GM19193 (cell line): ENCODE results near the gene PTX4.

ENCODE experiments used
- POLR2A ChIP-seq: IDR thresholded peaks from 4 replicates; pipeline ENCODE4 v1.6.1; 2011; ENCODE audit not compliant: insufficient read depth, insufficient read length; ENCODE audit errors: extremely low read depth

The PTX4 gene

DNA sequence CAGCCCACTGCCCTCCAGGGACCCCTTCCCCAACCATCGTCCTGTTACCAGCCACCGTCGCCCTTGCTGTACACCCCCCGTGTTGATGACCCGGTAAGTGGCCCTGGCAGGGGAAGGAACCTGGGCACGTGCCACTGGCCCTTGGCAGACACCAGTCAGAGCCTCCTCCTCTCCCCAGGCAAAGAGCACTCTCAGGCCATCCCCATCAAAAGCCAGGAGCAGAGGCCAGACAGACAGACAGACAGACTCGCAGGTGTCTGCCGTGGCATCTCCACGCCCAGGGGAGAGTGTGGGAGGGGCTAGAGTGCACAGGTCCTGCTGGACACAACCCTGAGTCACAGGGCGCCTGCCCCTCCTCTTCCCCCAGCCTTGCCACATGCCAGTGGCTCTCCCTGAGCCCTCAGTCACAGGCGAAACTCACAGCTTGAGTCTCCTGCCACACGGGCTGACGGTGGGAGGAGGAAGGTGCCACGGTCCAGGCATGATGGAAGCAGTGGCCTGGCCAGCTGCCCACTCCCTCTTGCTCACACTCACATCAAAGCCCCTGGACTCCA is 21.7 kb downstream of the PTX4 start:
- TF ChIP-seq POLR2A: no peak

DNA sequence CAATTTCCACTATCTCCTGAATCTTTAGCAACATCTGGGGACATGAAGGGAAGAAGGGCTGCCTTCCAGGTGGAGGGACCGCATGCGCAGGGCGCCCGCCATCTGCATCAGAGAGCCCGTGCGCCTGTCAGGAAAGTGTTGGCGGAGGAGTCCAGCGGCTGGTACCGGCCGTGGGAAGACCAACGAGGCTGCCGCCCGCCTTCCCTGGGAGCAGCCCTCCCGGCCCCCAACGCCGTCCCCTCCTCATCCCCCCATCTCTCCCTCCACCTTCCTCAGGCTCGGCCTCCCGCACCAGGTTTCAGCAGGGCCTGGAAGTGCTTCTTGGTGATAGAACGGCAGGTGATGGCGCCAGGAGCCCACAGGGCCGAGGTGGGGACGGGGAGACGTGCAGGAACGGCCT is 22.7 kb downstream of the PTX4 start:
- no peak for TF ChIP-seq POLR2A

DNA sequence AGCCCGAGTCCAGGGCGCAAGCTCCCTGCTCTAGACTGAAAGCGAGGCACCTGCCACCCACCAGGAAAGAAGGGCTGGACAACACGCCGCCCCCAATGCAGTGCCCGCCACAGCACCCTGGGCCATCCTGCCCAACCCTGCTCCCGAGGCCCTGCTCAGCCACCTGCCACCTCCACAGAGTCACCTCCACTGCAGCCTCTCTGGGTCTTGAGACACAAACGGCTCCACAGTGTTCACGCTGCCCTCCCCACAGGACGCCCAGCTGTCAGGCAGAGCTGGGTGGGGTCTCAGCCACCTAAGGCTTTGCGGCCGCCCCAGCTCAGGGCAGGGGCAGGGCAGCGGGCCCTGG is 23.2 kb downstream of the PTX4 start:
- no peak for TF ChIP-seq POLR2A

DNA sequence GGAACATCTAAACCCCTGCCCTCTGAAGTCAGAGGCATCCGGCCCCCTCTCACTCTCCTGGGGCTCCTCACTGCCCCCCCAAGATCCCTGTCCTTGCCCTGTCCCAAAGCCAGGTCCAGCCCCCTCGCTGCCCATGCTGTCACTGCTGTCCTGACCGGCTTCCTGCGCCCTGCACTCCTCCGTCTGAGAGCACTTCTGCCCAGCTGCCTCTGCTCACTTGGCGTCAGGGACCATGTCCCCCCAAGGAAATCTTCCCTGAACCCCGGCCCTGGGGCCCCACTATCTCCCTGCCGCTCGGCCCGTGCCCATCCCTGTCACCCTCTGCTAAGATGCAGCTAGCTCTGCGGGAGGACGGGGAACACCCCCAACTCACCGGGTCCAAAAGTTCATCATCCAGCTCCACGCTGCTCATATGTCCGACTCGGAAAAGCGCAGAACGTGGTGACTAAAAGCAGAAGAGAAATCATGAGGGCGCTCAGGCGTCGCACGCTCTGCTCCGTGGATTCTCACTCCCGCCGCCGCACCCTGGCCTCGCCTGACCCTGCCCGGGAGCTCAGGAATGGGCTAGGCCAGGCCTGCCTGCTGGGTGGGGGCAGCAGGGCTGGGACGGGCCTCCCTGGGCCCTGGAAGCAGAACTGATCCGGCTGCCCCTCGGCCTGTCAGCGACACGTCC is 23.7 kb downstream of the PTX4 start:
- no peak for TF ChIP-seq POLR2A

DNA sequence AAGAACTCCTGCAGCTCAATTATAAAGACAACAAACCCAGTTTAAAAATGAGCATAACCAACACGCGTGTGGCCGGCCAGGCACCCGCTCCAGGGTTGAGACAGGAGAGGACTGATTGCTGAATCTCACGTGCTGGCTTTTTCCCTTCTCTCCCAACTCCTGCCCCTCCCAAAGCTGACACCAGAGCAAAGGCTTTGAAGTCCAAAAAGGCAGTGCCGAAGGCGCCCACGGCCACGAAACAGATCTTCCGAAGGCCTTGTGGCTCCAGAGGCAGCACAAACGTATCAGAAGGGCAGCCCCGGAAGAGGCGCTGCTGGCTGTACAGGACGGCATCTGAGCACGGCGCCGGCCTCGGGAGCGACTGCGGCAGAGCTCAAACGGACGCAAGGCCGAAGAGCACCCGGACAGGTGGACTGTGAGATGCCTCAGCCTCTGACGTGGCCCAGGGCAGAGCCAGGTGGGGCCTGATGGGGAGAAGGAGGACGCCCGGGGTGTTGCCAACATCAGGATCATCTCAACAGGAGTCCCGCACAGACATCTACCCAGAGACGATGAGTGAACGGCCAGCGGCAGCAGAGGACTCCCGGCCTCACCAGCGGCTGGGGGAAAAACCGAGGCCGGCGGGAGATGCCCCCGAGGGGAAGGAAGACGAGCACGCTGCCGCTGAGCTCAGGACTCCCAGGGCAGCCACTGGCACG is 24.4 kb downstream of the PTX4 start:
- no peak for TF ChIP-seq POLR2A

DNA sequence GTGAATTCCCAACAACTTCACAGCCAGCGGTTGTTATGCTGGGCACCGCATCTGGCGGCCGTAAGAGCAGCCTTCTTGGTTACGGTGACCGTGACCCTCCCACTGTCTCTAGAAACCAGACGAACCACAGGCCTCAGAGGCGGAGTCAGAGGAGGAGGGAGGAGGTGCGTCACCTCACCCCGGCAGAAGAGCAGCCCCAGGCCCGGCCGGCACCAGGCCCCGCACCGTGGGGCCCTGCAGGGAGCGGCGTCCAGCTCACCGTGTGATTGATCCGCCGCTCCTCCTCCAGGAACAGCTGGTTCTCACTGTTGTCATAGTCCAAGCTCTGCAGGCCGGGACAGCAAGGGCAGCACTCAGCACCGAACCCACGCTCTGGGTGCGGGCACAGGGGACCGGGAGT is 27.6 kb downstream of the PTX4 start:
- TF ChIP-seq POLR2A: no peak

DNA sequence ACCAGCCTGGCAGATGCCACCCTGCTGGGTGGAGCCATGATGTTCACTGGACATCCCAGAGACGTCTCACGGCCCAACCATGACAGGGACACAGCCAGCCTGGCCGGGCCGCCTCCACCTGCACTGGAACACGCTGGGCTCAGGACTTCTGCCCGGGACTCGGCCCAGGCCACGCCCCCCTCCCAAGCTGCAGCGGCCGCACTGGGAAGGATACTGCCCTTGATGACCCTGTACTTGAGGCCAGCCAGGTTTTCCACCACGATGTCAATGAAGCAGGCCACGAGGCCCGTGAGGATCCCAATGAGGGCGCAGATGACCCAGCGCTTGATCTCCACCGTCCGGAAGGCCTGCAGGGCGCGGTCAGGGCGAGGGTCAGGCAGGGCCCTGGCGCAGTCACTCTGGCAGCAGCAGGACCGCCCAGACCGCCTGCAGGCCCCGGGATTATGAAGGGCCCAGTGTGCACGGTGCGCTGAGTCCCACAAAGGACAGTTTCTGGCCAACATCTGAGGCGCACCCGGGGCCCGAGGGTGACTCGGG is 28.1 kb downstream of the PTX4 start:
- TF ChIP-seq POLR2A: no peak

DNA sequence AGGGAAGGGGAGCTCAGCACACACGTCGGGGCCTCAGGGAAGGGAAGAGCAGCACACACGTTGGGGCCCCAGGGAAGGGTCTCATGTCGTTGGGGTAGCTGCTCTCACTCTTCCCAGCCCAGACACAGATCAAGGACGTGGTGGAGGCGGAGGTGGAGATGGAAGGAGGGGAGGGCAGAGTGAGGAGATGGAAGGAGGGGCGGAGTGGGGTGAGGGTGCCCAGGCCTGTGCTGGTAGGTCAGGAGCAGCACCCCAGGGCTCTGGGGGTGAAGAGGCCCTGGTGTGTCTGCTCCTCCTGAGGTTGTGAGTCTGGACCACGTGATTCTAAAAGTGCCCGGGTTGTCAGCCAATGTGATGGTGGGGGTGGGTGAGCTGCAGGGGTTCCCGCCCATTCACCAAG is 28.8 kb downstream of the PTX4 start:
- TF ChIP-seq POLR2A: no peak

DNA sequence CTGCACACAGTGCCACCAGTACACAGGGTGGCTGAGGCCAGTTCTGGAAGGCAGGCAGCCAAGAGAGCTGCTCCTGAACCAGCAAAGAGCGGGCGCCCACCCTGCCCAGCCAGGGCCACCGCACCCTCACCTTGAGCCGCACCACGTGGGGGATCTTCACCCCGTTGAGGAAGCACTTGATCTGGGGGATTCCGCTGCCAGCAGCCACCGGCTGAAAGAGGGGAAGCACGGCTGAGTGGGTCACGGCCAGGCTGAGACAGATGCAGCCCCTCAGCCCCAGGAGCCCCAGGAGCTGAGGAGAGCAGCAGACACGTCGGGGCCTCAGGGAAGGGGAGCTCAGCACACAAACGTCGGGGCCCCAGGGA is 29.8 kb downstream of the PTX4 start:
- TF ChIP-seq POLR2A: no peak

DNA sequence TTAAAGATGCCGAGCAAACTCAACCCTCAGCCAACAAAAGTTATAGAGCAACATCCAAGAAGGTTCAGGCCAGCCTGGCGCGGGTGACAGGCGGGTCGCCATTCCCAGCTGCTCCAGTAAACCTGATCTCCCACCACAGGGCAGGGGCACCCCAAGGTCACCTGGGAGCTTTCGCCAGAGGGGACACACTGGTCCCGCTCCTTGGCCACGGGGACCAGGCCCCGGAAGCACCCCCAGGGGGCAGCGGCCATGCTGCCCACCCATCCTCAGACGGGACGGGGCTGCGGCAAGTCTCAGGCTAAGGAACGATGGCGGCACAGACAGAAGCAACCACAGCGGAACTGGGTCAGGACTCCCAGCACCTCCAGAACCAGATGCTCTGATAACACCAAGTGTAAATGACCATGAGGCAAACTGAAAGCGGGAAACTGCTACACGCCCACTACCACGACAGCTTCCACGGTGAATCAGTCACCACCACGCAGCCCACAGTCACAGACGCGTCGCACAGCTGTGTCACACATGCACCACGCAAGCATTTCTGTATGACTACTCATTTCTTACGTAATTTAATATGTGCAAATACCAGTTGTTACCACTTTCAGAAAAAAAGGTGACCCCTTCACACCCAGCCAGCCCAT is 30.3 kb downstream of the PTX4 start:
- no peak for TF ChIP-seq POLR2A

DNA sequence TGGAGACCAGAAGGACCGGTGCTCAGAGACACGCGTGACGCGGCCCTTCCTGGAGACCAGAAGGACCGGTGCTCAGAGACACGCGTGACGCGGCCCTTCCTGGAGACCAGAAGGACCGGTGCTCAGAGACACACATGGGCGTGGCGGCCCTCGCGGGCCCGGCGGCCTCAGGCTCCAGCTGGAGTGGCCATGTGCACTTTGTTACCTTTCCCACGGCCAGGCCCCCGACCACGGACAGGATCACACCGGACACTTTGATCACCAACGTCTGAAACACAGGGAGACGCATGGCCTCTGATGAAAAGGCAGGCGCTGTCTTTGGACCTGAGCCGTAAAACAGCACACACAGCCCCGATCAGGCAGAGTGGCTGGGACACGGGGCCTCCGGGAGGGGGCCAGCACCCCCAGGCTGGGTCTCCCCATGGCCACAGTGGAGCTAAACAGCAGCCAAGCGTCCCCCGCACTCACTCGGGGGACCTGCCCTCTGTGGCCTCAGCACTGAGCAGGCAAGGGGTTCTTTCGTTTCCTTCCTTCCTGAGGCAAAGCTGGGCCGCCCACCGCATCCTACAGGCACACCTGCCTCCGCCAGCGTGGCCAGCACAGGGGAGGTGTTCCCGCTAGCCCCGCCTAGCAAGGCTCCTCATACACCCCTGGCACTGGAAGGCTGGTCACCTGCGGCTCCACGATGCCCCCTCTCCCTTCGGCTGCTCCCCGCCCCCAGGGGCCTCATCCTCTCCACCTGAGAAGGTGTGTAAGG is 31.1 kb downstream of the PTX4 start:
- TF ChIP-seq POLR2A: no peak

DNA sequence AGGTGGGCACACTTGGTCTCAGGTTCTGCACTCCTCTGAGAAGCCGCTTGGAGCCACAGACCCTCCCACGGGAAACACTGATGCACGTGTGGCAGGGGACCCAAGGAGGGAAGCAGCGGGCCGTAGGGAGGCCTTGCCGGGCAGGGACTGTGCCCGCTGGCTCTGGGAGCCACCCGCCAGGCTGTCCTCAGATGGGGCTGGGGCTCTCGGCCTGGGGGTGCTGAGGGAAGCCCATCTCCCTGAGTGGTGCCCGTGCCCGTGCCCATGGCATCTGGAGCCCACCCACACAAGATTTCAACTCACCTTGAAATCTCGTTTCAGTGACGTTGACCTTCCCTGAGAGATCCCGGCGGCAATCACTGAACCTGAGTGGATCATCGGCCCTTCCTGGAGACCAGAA is 31.8 kb downstream of the PTX4 start:
- no peak for TF ChIP-seq POLR2A

DNA sequence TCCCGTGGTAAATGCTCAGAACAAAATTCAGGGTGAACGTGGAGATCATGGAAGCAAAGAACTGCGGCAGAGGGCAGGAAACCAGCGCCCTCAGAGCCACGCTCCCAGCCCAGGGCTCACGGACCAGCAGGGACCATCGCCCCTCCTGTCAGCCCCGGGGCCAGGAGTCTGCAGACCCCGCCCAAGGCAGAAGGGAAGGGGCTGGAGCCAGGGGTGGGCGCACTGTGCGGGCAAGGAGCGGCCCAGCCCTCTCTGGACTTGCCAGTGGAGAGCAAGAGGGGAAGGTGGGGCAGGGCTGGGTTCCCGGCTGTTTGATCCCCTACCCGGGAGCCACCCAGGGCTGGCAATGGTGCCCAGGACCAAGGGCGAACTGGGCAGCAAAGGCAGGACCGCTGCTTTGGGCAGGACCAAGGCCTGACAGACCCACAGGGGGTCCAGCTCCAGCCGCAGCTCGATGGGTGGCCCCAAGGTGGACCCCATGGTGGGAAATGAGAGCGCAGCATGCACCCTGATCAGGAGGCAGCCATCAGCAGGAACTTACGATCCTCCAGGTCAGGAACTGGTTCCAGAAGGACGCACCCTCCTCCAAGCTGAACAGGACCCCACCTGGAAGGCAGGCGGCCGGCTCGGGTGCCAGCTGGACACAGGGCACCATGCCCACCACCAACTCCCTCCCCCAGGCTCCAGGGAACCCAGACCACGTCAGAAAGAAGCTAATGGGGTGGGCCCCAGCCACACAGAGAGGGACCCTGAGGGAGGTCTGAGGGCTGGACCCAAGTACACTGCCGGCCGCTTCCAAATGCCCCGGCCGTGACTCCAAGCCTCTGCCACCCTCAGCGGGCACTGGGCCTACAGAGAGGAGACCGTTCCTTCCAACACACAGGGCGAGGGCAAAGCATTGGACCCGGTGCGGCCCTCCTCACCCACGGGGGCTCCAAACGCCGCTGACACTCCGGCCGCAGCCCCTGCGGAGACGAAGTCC is 33.3 kb downstream of the PTX4 start:
- TF ChIP-seq POLR2A: no peak

DNA sequence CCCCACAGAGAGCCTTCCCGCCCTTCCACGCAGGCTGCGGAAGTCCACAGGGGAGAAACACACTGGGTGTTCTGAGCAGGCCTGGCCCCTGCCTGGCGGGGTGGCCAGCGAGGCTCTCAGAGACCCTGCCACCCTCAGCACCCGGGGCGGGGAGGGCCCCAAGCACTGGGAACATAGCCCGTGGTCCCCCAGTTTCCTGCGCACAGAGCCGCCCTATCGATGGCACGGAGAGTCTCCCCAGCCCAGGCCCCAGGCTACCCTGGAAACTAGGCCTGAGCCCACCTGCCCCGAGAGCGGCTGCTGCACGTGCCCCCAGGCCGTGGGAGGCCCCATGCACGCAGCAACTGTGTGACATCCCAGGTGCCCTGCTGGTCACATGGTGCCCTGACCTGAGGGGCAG is 34.2 kb downstream of the PTX4 start:
- TF ChIP-seq POLR2A: no peak

DNA sequence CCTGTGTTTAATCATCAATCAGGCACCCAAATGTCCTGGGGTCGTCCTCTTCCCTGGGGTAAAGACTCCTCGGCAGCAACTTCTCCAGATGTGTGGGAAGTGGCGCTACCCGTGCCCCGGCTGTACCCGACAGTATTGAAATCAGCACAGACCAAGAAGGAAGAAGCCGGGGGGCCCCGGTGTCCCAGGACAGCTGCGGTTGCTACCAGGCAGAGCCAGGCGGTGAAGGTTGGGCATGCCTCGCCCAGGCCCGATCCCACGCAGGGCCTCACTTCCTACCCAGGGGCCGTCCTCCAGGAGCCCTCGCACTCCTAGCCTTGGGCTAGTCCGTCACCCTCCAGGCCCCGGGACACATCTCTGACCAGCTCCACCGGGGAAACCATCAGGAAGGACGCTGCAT is 35.4 kb downstream of the PTX4 start:
- TF ChIP-seq POLR2A: no peak

DNA sequence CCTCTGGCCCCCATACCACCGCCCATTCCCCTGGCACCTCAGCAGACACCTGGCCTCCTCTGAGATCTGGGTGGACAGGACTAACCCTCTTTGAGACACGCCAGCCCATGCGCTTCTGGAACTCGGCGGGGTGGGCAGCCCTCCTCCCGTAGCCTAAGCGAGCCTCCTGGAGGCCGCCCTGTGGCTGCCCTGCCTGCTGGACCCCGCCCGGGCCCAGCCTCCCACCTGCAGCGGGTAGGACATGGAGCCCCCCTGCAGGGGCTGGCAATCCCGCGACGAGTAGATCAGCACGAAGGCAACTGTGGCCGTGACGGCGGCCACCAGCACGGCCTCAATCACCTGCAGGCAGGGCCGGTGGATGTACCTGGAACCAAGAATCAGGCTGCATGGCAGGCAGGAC is 36.2 kb downstream of the PTX4 start:
- no peak for TF ChIP-seq POLR2A
